Measurements from ENCODE around the gene SETD7.
A peak's percentile ranks its signal among the peaks of the same experiment; 100 is the strongest.

The SETD7 gene

DNA sequence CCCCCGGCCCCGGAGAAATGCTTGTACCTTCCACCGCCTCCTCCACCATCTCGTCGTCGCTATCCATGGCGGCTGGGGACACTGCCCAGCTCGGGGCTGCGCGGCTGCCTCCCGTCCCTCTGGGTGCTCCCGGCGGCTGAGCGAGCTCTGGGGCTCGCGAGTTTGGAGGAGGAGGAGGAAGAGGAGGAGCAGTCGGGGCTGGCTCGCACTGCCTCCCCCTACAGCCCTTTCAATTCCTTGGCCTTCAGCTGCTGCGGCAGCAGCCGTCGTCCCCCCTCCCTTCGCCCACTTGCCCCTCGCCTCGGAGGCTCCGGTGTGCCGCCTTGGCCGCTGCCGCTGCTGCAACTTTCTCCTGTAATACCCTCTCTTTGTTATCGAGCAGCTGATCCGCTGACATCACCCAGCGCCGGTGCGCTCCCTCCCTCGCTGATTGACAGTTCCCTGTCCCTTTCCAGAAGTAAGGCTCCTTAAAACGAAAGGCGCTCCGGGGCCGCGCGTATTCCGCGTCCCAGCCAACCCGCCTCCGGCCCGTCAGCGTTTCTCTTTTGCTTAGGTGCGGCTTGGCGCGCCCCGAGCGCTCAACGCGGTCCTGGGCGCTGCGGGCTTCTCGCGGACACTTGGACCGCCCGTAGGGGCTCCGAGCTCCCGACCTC lies at the start of gene SETD7:
TSS of gene SETD7 (minus strand) at position 149 of the 653 bp plus-strand sequence. CDS start at position 67, 82 bp downstream.
- DNase-seq, result peak; percentile 52

DNA sequence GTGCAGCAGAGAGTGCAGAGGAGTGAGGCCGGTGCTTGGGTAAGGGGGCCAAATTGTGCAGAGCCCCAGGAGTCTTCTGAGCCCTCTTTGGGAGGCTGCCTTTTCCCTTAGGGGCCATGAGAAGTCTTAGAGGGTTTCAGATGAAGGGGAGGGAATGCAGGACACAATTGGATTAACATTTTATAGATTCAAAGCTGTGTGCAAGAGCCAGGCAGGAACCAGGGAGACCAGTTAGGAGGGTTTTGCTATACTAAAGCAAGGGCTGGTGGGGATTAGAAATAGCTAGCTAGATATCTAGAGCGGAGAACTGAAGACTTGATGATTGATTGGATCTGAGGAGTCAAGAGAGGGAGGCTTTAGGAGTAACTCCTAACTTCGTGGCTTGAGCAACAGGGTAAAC lies 49.5 kb upstream of the SETD7 start:
- DNase-seq, result no peak

DNA sequence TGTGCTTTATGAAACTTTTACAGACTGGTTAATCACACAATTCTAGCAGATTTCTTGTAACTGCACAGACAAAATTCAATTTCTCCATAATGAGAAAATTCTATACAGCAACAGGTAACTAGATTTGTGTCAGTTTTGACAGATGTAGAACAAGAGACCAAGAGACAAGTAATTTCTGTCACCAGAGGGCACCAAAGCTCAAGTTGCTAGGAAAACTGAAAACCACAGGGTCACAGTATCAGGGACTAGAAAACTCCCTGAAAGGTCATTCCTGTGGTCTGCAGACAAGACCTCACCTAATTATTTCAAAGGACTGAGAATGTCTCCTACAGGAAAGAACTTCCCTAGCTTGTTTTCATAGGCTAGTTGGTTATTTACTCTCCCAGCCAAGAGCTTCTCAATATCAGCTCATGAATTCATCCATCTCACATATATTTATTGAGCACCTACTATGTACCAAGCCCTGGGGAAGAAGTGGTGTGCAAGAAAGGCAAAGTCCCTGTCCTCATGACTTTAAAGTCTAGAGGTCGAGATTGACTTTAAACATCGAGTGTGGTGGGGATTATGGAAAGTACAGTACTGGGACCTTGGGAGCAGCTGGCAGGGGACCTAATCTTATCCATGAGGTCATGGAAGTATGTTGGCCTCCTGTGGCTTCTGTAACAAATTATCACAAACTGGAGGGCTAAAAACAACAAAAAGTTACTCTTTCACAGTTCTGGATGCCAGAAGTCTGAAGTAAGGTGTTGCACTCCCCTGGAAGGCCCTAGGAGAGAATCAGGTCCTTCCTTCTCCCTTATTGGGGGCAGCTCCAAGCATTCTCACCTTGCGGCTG lies 47.8 kb upstream of the SETD7 start:
- DNase-seq, result peak; percentile 9

DNA sequence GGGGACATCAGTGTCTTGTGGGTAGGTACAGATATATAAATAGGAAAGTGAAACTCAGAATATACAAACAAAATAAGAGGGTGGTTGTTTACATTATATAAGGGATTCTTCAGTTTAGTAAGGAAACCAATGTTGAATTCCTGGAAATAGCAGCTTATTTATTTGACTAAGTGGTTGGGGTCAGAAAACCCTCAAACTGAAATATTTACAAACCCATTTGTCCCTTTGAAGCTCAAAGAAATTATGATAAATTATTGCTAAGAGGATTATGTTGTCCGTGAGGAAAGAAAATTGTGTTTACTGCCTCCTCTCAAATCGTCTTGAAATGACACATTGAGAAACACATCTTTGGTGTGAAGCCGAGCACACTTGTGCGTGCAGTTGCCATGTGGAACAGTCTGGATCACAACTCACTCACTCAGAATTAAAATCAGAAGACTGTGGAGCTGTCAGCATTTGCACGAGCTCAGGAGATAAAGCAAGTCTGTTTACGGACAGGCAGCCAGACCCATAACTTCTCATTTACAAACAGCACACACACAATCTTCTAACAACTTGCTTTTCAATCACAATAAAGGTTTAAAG lies 46.8 kb upstream of the SETD7 start:
- no peak for DNase-seq

DNA sequence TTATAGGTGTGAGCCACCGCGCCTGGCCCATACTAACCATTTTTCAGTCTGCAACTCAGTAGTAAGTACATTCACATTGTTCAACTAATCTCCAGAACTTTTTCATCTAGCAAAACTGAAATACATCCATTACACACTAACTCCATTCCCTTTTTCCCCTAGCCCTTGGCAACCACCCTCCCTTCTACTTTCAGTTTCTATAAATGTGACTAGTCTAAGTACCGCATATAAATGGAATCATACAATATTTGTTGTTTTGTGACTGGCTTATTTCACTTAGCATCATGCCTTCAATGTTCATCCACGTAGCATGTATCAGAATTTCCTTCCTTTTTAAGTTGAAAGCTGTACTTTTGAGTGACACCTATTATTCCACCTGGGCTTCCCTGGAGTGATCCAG lies 44.6 kb upstream of the SETD7 start:
- DNase-seq, result no peak

DNA sequence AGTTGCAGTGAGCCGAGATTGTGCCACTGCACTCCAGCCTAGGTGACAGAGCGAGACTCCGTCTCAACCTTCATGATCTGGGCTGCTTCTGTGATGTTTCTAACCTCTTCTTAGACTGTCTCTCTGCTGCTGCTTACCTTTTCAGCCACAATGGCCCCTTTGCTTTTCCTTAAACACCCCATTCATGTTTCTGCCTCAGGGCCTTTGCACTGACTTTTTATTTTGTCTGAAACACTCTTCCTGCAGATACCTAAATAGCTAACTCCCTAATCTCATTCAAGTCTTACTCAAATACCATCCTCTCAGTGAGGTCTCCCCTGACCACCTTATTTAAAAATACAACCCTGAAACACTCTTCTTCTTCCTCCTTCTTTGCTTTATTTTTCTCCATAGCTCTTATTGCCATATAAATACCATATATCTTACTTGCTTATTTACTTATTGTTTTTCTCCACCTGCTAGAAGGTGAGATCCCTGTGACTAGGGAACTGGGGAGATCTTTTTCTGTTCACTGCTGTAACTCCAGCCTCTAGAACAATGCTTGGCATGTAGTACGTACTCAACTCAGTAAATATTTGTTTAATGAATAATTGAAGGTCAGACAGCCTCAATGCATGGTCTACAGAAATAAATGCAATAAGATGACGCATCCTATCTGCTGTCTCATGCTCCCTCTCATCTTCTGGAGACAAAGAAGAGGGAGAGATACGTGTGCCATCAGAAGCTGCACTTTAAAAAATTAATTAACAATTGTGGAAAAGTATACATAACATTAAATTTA lies 43.8 kb upstream of the SETD7 start:
- DNase-seq, result peak; percentile 24

DNA sequence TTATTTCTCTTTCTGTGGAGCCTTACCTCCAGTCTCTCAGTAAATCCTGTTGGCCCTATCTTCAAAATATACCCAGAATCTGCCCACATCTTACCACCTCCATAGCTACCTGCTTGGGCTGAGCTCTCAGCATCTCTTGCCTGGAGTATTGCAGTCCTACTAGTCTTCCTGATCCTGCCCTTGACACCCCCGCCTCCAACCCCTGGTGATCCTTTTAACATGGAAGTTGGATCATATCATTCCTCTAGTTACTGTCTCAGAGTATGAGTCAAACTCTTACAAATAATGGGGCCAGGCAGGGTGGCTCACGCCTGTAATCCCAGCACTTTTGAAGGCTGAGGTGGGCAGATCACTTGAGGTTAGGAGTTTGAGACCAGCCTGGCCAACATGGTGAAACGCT lies 43.1 kb upstream of the SETD7 start:
- no peak for DNase-seq

DNA sequence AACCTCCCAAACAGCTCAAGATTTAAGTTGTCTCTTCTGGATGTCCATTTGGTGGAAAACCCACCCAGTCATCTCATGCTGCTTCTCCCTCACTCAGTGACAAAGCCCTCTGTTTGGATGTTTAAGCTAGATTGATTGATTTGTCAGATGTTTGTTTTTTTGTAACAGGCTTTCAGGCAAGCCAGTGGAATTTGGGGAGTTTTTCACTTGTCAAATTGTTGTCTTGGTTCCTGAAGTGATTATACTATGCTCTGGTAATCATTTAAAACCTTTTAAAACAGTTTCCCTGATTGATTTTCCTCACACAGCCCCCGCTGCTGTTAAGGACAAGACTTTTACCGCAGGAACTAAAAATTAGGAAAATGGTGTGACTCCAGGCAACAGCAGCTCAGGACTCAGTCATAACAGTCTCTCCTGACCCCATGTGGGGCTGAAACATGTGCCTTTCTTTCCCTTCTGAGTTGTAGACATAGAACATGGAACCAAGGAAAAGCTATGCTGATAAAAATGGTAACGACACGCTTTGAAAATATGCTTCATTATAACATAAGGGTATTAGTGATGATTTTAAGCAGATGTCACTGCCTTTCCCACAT lies 40.8 kb upstream of the SETD7 start:
- no peak for DNase-seq

DNA sequence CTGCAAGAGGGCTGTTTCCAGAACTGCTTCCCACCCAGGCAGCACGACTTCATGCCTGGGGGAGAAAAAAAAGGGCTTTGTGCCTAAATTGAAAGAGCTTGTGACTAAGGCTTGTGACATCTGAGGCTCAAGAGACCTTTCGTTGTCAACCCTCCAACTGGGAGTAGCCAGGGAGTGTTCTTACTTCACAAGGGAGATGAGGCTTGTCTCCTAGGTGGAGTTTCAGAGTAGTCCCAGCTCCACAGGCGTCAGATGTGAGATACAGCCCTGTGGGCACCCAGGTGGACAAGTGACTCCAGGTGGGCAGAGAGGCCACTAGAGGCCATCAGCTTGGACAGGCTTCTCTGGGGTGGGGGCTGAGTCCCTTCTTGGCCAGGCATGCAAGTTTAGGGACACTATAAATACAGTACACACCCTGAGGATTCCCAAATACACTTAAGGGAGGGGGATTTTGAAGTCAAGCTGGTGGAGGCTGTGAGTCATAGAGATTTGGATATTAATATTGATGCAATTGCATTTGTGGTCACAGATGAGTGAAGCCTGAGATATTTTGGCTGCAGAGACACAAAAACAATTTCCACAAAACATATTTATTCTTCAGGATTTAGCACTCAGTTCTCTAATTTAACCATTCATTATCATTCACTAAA lies 40.1 kb upstream of the SETD7 start:
- DNase-seq, result peak; percentile 33

DNA sequence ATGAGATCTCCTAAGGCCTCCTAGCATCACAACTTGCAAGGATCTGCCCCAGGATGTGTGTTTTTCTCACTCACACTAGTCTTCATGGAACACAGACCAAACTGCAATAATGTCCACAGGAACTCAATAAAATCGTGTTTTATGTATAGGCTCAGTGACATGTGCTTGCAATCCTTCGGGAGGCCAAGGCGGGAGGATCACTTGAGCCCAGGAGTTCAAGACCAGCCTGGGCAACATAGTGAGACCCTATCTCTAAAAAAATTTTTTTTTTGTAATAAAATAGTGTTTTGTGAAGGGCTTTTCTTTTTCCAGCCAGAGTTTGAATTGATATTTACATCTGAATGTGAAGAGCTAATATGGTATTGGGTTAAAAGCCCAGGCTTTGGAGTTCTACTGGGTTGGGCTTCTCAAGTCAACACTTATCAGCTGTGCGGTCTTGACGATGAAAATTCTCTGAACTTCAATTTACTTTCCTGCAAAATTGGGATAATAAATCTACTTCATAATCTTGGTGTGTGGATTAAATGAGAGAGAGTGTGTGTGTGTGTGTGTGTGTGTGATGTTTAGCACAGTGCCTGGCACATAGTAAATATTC lies 38.7 kb upstream of the SETD7 start:
- DNase-seq, result no peak

DNA sequence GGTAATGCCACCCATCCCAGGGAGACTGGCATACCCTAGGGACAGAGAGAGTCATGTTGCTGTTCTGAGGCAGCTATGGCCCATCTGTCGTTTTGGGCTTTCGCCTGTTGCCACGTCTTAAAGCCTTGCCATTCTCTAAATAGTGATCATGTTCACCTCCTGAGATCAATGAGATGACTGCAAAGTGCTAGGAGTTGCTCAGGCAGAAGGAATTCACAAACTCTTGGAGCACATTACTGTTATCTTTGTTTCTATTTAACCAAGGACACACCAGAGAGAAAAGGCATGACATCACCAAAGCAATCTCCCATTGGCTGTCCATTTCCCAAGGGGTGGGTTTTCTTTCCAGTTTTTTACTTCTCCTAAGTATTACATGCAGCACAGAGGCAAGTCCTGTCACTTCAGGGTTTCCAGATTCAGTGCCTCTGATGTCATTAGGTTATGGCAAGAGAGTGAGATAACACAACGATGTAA lies 37.1 kb upstream of the SETD7 start:
- DNase-seq, result peak; percentile 76

DNA sequence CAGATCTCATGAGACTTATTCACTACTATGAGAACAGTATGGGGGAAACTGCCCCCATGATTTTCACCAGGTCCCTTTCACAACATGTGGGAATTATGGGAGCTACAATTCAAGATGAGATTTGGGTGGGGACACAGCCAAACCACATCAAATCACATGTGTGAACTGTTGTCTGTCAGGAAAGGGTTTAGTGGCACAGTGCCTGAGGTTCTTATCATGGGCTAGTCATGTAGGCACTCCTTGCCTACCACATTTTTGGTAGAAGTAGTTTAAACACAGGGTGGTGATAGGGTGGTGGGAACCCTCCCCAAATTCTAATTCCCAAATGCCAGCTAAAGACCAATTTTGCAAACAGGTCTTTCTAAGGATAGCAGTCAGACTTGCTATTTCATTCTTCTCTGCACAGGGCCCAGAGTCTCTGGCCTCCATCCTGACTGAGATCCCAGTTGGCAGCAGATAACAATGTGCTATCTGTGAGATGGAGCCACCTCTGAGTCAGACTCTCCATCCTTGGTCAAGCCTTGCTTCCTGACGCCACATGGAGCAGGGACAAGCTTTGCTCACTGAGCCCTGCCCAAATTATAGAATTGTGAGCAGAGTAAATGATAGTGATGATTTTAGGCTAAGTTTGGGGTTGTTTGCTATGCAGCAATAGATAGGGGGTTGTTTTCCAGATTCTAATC lies 33.5 kb upstream of the SETD7 start:
- peak; percentile 42 for DNase-seq

DNA sequence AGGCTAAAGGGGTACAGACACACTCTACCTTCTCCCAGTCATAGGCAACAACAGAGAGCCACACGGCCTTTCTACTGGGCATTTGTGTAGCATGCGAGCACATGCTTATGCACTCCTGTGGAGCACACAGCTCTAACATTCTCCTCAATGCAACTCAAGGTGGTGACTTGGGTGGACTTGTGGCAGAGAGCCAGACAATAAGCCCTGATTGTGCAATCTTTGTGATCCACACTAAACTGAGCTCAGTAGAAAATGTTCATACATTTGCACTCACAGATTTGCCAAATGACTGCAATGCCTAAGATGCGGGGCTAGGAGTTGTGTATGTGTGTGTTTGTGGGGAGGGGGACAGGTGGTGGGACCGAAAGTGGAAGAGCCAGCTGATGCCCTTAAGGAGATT lies 31.4 kb upstream of the SETD7 start:
- no peak for DNase-seq

DNA sequence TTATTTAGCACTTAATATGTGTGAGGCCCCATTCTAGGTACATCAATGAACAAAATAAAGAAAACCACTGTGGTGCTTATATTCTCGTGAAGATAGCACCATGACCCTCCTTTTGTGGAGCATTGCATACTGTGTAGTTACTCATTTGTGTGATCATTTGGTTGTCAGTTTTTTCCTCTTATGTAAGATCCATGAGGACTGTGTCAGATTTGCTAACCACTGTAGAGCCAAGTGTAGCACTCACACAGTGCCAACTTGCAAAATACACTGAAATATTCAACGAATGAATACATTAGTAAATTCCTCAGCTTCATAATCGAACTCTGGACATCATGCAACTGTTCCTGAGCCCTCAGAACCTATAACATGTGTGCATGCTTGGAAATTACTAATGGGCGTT lies 29.5 kb upstream of the SETD7 start:
- DNase-seq, result no peak

DNA sequence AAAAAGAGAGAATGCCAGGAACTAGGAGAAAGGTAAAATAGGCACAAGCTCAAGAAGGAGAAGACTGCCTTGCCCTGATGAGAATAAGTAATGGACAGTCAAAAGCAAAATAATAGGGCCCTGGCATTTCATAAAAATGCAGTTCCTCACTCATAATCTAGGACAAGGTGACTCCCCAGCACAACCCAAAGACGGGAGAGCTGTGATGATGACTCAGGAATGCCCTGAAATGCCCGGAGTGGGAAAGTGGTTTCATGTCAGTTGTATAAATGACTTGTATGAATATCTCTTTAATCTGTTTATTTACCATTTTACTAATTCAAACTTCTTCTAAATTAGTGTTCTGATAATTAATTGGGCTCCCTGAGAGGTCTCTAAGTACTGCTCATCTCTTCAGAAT lies 28.8 kb upstream of the SETD7 start:
- no peak for DNase-seq

DNA sequence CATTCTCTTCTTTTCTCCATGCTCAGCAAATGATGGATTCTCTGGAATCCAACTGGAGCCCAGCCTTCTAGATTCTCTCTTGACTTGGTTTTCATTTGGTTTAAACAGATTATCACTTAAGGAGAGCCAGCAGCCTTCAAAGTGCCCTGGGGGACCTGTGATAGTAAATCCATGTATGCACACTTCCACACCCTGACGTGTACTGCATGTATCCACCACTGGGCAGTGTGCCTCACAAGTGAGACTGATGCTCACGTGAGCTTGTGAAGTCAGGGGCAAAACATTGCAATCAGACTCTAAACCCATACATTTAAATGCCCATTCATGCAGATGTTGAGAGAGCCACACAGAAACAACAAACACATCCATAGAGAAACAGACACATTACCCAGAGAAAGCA lies 28.0 kb upstream of the SETD7 start:
- DNase-seq, result no peak

DNA sequence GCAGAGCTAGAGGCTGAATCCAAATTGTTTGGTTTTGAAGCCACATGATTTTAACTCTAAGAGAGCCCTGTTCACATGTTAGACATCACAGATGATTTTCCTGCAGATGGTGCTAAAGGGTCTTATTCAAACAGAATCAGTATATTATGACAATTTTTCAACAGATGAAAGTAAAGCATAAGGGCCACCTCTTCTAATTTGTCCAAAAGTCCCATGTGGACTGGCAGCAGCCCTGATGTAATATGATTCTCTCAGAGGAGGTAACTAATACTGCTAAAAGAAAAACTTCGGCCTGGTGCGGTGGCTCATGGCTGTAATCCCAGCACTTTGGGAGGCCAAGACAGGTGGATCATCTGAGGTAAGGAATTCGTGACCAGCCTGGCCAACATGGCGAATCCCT lies 26.0 kb upstream of the SETD7 start:
- DNase-seq, result no peak

DNA sequence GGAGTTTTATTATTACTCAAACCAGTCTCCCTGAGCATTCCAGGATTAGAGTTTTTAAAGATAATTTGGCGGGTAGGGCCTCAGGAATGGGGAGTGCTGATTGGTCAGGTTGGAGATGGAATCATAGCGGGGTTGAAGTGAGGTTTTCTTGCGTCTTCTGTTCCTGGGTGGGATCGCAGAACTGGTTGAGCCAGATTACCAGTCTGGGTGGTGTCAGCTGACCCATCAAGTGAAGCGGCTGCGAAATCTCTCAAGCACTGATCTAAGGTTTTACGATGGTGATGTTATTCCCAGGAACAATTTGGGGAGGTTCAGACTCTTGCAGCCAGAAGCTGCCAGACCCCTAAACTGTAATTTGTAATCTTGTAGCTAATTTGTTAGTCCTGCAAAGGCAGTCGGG lies 25.1 kb upstream of the SETD7 start:
- DNase-seq, result no peak

DNA sequence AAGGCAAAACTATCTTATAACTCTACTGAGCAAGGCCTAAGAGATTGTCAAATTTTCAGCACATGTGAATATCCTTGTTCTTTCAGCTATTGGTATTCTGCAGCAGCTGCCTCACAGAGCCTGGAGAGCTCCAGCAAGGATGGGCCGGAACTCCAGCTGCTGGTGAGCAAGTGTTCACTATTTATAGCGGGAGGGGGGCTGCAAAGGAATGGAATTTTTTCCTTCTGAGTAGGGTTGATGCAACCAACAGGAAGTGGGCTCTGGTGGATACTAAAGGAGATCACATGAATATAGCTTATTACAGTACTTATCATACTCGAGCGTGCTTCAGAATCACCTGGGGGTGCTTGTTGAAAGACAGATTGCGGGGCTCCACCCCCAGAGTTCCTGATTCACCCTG lies 20.2 kb upstream of the SETD7 start:
- no peak for DNase-seq

DNA sequence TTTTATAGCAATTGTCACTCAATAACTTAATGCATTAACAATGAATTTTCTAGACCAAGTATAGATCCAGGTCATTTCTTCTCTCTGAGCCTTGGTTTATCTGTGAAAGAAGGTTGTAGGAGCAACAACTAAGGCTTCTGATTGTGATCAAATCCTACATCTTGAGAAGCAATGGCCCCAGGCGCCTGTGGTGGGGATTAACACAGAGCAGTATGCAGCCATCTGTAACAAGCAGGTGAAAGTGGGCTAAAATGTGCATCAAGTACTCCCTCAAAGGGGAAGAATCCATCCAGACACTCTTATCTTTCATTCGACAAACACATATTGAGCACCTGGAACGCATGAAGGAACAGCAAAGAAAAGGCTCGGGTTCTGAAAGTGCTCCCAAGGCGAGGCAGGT lies 19.1 kb upstream of the SETD7 start:
- no peak for DNase-seq

DNA sequence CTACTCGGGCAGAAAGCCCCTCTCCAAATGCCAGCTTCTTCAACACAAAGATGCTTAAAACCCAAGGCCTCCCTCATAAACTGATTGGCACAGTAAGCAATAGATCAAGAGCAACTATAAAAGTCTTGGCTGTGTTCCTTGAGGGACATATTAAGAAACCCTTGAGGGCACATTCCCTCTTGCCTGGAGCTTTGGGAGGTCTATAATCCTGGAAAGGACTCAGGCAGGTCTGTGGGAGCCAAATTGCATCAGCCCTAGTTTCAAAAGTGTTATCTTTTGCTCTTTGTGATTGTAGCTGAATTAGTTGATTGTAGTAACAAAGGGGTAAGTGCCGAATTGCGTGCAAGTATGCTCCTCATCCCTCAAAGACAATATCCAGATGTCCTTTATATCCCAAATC lies 18.6 kb upstream of the SETD7 start:
- DNase-seq, result no peak
